WTC11 (cell line): ENCODE measurements around the gene GRAMD1B. TPM values are rescaled to one million over a fixed set of nuclear protein-coding genes. Genes with fewer than 3 reads are reported as not detected.

Experiments
- ATAC-seq: fragments of 200-7000 bp; cut with Tn5 transposase; 2 replicates; pipeline ENCODE4 v1.10.0; 2021; ENCODE audit warnings: mild to moderate bottlenecking, moderate library complexity
- CTCF ChIA-PET: fragments of 300-600 bp; sonication (Branson Sonifier 250); formaldehyde crosslinking; loops from one replicate; lab custom pipeline; 2021; ENCODE audit warnings: antibody characterized with exemption; lab: Charles Lee
- POLR2A ChIA-PET: fragments of 350-600 bp; sonication (Branson Sonifier 250); formaldehyde crosslinking; loops from one replicate; lab custom pipeline; 2021; ENCODE audit warnings: antibody characterized with exemption; lab: Charles Lee
- DNase-seq: peaks from one replicate; pipeline ENCODE4 v3.0.0; 2021; ENCODE audit warnings: low spot score
- H3K27ac Mint-ChIP-seq: 2 replicates; pipeline ENCODE4 v1.8.0; 2021; ENCODE audit warnings: mixed read lengths
- H3K27me3 Mint-ChIP-seq: 2 replicates; pipeline ENCODE4 v1.8.0; 2021; ENCODE audit warnings: low read depth, mild to moderate bottlenecking, moderate library complexity, mixed read lengths
- H3K36me3 Mint-ChIP-seq: 2 replicates; pipeline ENCODE4 v1.8.0; 2021; ENCODE audit warnings: mixed read lengths
- H3K4me1 Mint-ChIP-seq: 2 replicates; pipeline ENCODE4 v1.8.0; 2022; ENCODE audit warnings: mixed read lengths
- H3K4me3 Mint-ChIP-seq: 2 replicates; pipeline ENCODE4 v1.8.0; 2021; ENCODE audit warnings: mild to moderate bottlenecking, moderate library complexity, mixed read lengths
- H3K9me3 Mint-ChIP-seq: 2 replicates; pipeline ENCODE4 v1.8.0; 2021; ENCODE audit warnings: mixed read lengths
- CREB1 ChIP-seq: sonication (generic); formaldehyde crosslinking; IDR thresholded peaks from 2 replicates; pipeline ENCODE4 v1.8.0; 2023; ENCODE audit warnings: mild to moderate bottlenecking, missing genetic modification reagents
- E2F4 ChIP-seq: sonication (generic); formaldehyde crosslinking; IDR thresholded peaks from 2 replicates; pipeline ENCODE4 v1.8.1; 2022; ENCODE audit warnings: low read depth, mild to moderate bottlenecking, moderate library complexity, missing genetic modification reagents, borderline replicate concordance
- EMX1 ChIP-seq: fragments of 250-450 bp; sonication (Bioruptor Pico); IDR thresholded peaks from 2 replicates; pipeline ENCODE4 v1.8.0; 2021; ENCODE audit warnings: mild to moderate bottlenecking
- FOXK1 ChIP-seq: sonication (generic); formaldehyde crosslinking; IDR thresholded peaks from 2 replicates; pipeline ENCODE4 v1.8.0; 2022; ENCODE audit warnings: mild to moderate bottlenecking, moderate library complexity, missing genetic modification reagents
- JAZF1 ChIP-seq: fragments of 250-450 bp; sonication (Bioruptor Pico); IDR thresholded peaks from 2 replicates; pipeline ENCODE4 v1.9.0; 2021; ENCODE audit warnings: moderate library complexity, mild to moderate bottlenecking, inconsistent platforms
- KAT7 ChIP-seq: sonication (generic); formaldehyde crosslinking; IDR thresholded peaks from 2 replicates; pipeline ENCODE4 v1.8.1; 2023; ENCODE audit warnings: missing genetic modification reagents, mild to moderate bottlenecking, borderline replicate concordance
- RELA ChIP-seq: sonication (generic); formaldehyde crosslinking; IDR thresholded peaks from 2 replicates; pipeline ENCODE4 v1.8.1; 2022; ENCODE audit warnings: missing genetic modification reagents, mild to moderate bottlenecking, borderline replicate concordance
- SMAD4 ChIP-seq: sonication (generic); formaldehyde crosslinking; IDR thresholded peaks from 2 replicates; pipeline ENCODE4 v1.8.0; 2022; ENCODE audit warnings: mild to moderate bottlenecking, missing genetic modification reagents
- TEAD1 ChIP-seq: sonication (generic); formaldehyde crosslinking; IDR thresholded peaks from 2 replicates; pipeline ENCODE4 v1.8.0; 2022; ENCODE audit warnings: mild to moderate bottlenecking, missing genetic modification reagents
- TEAD4 ChIP-seq: sonication (generic); formaldehyde crosslinking; IDR thresholded peaks from 2 replicates; pipeline ENCODE4 v1.8.0; 2022; ENCODE audit warnings: mild to moderate bottlenecking, missing genetic modification reagents
- ZBTB21 ChIP-seq: sonication (generic); formaldehyde crosslinking; IDR thresholded peaks from 2 replicates; pipeline ENCODE4 v1.8.1; 2023; ENCODE audit warnings: mild to moderate bottlenecking, missing genetic modification reagents, borderline replicate concordance
- ZNF317 ChIP-seq: sonication (generic); formaldehyde crosslinking; IDR thresholded peaks from 2 replicates; pipeline ENCODE4 v1.8.1; 2023; ENCODE audit warnings: low read depth, mild to moderate bottlenecking, moderate library complexity, missing genetic modification reagents, borderline replicate concordance
- ZNF423 ChIP-seq: fragments of 250-450 bp; sonication (Bioruptor Pico); IDR thresholded peaks from 2 replicates; pipeline ENCODE4 v2.1.2; 2022; ENCODE audit warnings: mild to moderate bottlenecking, moderate library complexity
- ZNF671 ChIP-seq: fragments of 250-450 bp; sonication (Bioruptor Pico); IDR thresholded peaks from 2 replicates; pipeline ENCODE4 v1.8.0; 2021; ENCODE audit warnings: mild to moderate bottlenecking
- ZSCAN18 ChIP-seq: fragments of 250-450 bp; sonication (Bioruptor Pico); IDR thresholded peaks from 2 replicates; pipeline ENCODE4 v2.1.2; 2022; ENCODE audit warnings: mild to moderate bottlenecking, moderate library complexity
- total RNA-seq: library from RNA; stranded (reverse); gene quantifications from 3 replicates; pipeline ENCODE4 v1.2.3, GENCODE V29; 2021
- TF ChIP-seq, protein P1 (sequence below): sonication (generic); formaldehyde crosslinking; IDR thresholded peaks from 2 replicates; pipeline ENCODE4 v1.8.1; 2023; ENCODE audit warnings: mild to moderate bottlenecking, moderate library complexity, missing genetic modification reagents
- TF ChIP-seq, protein P2 (sequence below): sonication (generic); formaldehyde crosslinking; IDR thresholded peaks from 2 replicates; pipeline ENCODE4 v1.8.0; 2023; ENCODE audit warnings: mild to moderate bottlenecking, missing genetic modification reagents

Gene GRAMD1B
- total RNA-seq, 1 experiment from 2014 or later, result 31.5 TPM

GRCh38 chr11:123404676-123405075 is 25.4 kb upstream of the GRAMD1B start:
- DNase-seq, result no peak
- Mint-ChIP-seq H3K4me1 (peaks cover 30% of the 10 kb centered on the region), H3K36me3 (no peaks in the 10 kb centered on the region), H3K27me3 (peaks cover 29% of the 10 kb centered on the region), H3K9me3 (no peaks in the 10 kb centered on the region), H3K4me3 (no peak overlapping the region), H3K27ac (no peak overlapping the region)
- no peak for TF ChIP-seq ZNF317 (CRISPR knock-in tag)
- no peak for TF ChIP-seq KAT7
- no peak for TF ChIP-seq RELA (CRISPR knock-in tag)
- no peak for TF ChIP-seq CREB1 (CRISPR knock-in tag)
- no peak for TF ChIP-seq E2F4
- no peak for TF ChIP-seq ZNF671 (CRISPR knock-in tag)
- TF ChIP-seq, protein P1, sequence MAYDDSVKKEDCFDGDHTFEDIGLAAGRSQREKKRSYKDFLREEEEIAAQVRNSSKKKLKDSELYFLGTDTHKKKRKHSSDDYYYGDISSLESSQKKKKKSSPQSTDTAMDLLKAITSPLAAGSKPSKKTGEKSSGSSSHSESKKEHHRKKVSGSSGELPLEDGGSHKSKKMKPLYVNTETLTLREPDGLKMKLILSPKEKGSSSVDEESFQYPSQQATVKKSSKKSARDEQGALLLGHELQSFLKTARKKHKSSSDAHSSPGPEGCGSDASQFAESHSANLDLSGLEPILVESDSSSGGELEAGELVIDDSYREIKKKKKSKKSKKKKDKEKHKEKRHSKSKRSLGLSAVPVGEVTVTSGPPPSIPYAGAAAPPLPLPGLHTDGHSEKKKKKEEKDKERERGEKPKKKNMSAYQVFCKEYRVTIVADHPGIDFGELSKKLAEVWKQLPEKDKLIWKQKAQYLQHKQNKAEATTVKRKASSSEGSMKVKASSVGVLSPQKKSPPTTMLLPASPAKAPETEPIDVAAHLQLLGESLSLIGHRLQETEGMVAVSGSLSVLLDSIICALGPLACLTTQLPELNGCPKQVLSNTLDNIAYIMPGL (CRISPR knock-in tag), result no peak
- no peak for TF ChIP-seq JAZF1
- CTCF ChIA-PET, result interaction anchor here (0.8 kb wide), 1 partner anchor 74 kb away, joined by 3 read pairs; no protein-coding TSS in a partner anchor
- POLR2A ChIA-PET, result no interaction called here
- no peak for ATAC-seq

DNA sequence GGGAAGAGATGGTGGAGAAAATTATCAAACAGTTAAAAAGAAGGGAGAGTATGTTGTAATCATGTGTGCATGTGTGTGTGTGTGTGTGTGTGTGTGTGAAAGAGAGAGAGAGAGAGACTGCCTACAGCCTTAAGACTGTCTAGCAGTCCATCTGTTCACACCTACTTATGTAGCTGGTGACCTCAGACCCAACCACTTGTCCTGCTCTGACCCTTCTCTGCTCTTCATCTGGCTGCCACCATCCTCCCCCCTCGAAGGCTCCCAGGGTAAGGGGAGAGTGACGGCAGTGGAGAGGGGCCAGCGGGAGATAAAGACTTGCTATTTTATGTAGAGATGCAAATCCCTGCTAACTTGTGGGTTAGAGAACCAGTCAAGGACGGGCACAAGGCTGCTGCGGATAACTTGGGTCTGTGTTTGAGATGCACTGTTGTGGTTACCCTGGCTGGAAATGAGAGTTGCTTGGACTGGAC is 24.9 kb upstream of the GRAMD1B start:
- H3K4me1 Mint-ChIP-seq, result peaks cover 30% of the 10 kb centered on the region

DNA sequence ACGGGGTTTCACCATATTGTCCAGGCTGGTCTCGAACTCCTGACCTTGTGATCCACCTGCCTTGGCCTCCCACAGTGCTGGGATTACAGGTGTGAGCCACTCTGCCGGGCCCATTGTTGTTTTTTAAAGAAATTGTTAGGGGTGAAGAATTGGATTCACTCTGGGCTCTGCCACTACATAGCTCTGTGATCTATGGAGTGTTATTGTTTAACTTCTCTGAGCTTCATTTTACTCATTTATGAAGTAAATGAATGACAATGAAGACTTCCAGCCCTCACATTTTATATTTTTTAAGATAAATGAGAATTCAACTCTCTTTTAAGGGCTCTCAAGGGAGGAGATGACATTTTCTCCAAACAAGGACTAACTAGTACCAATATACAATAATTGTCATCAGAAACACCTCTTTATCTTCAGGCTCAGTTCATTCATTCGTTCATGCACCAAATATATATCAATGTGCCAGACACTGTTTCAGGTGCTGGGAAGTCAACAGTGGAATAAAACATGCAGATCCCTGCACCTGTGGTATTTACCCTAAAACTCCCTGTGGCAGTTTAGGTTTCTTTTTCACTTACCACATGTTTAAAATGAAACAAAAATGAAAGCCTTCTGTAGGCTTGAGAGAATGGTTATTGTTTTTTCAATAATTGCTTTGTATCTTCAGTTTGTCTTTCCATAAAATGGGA is 23.5 kb upstream of the GRAMD1B start:
- Mint-ChIP-seq H3K9me3 (0 out of 2 replicates have a peak, but pooled peaks cover 4% of the 10 kb centered on the region), H3K27me3 (peaks cover 36% of the 10 kb centered on the region), H3K27ac (no peak overlapping the region), H3K4me1 (peaks cover 30% of the 10 kb centered on the region), H3K36me3 (no peaks in the 10 kb centered on the region), H3K4me3 (no peak overlapping the region)
- TF ChIP-seq FOXK1 (CRISPR knock-in tag) (no peak), SMAD4 (CRISPR knock-in tag) (no peak), CREB1 (CRISPR knock-in tag) (no peak), TEAD4 (no peak), EMX1 (CRISPR knock-in tag) (no peak), ZNF423 (CRISPR knock-in tag) (no peak), TEAD1 (CRISPR knock-in tag) (no peak), ZBTB21 (CRISPR knock-in tag) (no peak)
- TF ChIP-seq, protein P1 (CRISPR knock-in tag), result no peak
- TF ChIP-seq, protein P2, sequence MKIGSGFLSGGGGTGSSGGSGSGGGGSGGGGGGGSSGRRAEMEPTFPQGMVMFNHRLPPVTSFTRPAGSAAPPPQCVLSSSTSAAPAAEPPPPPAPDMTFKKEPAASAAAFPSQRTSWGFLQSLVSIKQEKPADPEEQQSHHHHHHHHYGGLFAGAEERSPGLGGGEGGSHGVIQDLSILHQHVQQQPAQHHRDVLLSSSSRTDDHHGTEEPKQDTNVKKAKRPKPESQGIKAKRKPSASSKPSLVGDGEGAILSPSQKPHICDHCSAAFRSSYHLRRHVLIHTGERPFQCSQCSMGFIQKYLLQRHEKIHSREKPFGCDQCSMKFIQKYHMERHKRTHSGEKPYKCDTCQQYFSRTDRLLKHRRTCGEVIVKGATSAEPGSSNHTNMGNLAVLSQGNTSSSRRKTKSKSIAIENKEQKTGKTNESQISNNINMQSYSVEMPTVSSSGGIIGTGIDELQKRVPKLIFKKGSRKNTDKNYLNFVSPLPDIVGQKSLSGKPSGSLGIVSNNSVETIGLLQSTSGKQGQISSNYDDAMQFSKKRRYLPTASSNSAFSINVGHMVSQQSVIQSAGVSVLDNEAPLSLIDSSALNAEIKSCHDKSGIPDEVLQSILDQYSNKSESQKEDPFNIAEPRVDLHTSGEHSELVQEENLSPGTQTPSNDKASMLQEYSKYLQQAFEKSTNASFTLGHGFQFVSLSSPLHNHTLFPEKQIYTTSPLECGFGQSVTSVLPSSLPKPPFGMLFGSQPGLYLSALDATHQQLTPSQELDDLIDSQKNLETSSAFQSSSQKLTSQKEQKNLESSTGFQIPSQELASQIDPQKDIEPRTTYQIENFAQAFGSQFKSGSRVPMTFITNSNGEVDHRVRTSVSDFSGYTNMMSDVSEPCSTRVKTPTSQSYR (CRISPR knock-in tag), result no peak
- CTCF ChIA-PET, result interaction anchor here (0.8 to 4.4 kb wide), 53 partner anchors 16 to 303 kb away, joined by 3 to 217 read pairs (median 6); partner anchors contain the start of gene GRAMD1B
- POLR2A ChIA-PET, result interaction anchor here (0.6 to 0.7 kb wide), 2 partner anchors 10 to 56 kb away, joined by 3 to 5 read pairs; no protein-coding TSS in a partner anchor
- DNase-seq (no peak), ATAC-seq (no peak)

More for the DNA sequence above, 24.9 kb upstream of the GRAMD1B start:
- no peak overlapping the region for H3K4me3 Mint-ChIP-seq
- DNase-seq, result no peak
- no peak for TF ChIP-seq ZSCAN18 (CRISPR knock-in tag)
- no peak for ATAC-seq
- ChIA-PET CTCF (interaction anchor here (4.4 kb wide), 1 partner anchor 72 kb away, joined by 217 read pairs; no protein-coding TSS in a partner anchor), POLR2A (no interaction called here)
- no peaks in the 10 kb centered on the region for H3K36me3 Mint-ChIP-seq
- peaks cover 33% of the 10 kb centered on the region for H3K27me3 Mint-ChIP-seq
- no peak overlapping the region for H3K27ac Mint-ChIP-seq
- H3K9me3 Mint-ChIP-seq, result no peaks in the 10 kb centered on the region
